ENCODE data around the gene LY9.

LY9 gene

GRCh38 chr1:160830321-160831153, 34.6 kb downstream of the LY9 start:
- peaks cover 4% of the 10 kb centered on the region for H3K36me3 Mint-ChIP-seq (ENCODE audit: low read depth)

DNA sequence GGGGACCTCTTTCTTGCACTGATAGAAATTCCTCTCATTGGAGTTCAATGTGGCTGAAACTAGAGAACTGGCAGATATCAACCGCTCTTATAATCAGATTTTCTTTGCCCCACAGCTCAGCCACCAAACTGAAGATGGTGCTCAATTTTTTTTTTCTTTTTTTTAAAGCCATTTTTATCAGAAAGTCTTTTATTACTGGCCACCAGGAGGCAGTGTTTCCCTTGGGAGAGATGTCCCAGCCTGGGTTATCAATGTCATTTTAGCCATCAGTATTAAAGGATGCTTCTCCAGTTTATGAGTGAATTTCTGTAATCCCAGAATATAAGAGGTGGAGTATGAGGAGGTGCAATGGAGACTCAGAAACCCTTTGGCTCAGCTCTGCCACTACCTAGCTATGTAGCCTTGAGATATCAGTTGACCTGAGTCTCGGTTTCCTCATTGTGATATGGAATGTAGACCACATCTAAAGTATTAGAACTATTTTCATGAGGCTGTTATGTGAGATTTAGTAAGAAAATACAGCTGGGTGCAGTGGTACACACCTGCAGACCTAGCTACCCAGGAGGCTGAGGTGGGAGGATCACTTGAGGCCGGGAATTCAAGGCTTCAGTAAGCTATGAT, 39.1 kb downstream of the LY9 start:
- Mint-ChIP-seq H3K36me3 (ENCODE audit: low read depth) (no peaks in the 10 kb centered on the region), H3K27ac (no peak overlapping the region), H3K27me3 (no peaks in the 10 kb centered on the region), H3K9me3 (no peaks in the 10 kb centered on the region), H3K4me3 (no peak overlapping the region), H3K4me1 (ENCODE audit: low read depth) (peaks cover 66% of the 10 kb centered on the region)

More at GRCh38 chr1:160830321-160831153, 34.6 kb downstream of the LY9 start:
- Mint-ChIP-seq H3K27me3 (no peaks in the 10 kb centered on the region), H3K9me3 (no peaks in the 10 kb centered on the region), H3K27ac (no peak overlapping the region), H3K4me1 (ENCODE audit: low read depth) (peaks cover 22% of the 10 kb centered on the region), H3K4me3 (no peak overlapping the region)

- Mint-ChIP-seq H3K4me1 (ENCODE audit: low read depth) (peaks cover 62% of the 10 kb centered on the region), H3K27ac (peak overlapping the region; percentile 86), H3K9me3 (no peaks in the 10 kb centered on the region), H3K27me3 (no peaks in the 10 kb centered on the region), H3K36me3 (ENCODE audit: low read depth) (no peaks in the 10 kb centered on the region), H3K4me3 (no peak overlapping the region)
Measured at GRCh38 chr1:160835751-160836150, 39.8 kb downstream of the LY9 start.

DNA sequence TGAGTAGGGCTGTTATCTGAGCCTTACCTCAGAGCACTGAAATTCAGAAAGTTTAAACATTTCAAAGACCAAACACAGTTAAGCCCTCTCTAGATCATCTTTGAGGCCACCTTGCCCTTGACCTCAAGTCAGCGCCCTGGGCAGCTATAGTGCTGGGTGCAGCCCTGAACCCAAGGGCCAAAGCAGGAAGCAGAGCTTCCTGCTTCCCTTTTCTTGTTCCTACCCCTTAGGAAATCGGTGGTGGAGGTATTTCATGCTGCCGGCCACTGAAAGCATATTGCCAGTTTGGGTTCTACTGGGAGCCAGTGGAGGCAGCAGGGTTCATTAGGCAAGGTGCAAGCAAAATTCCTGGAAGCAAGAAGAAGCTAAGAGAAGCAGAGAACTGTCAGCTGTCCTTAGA, 40.6 kb downstream of the LY9 start:
- H3K27me3 Mint-ChIP-seq, result no peaks in the 10 kb centered on the region
- peak overlapping the region; percentile 98 for H3K27ac Mint-ChIP-seq
- peak overlapping the region; percentile 61 for H3K4me3 Mint-ChIP-seq
- H3K9me3 Mint-ChIP-seq, result no peaks in the 10 kb centered on the region
- H3K4me1 Mint-ChIP-seq (ENCODE audit: low read depth), result peaks cover 63% of the 10 kb centered on the region
- no peaks in the 10 kb centered on the region for H3K36me3 Mint-ChIP-seq (ENCODE audit: low read depth)

DNA sequence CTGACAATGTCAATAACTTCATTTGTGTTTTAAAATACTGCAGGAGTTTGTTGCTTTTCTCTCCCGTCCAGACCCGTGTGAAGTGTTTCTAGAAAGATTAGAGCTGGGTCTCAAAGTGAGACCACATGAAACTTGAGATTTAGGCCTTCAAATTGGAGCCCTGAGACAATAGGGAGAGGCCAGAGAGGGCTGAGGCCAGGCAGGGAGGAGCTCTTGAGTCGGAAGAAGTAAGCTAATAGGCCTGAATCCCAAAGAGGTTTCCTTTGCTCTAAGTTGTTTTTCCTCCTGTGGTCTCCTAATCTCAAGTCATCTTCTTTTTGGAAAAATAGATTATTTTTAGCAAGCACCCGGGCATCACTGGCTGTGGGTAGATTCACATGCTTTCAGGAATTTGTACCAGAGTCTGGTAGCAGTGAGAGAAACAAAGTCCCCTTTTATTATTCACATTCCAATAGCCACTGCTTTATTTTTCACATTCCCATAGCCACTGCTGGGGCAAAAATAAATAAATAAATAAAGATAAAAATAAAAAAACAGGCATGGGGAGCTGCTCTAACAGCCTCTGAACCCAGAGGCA, 41.1 kb downstream of the LY9 start:
- Mint-ChIP-seq H3K9me3 (no peaks in the 10 kb centered on the region), H3K27me3 (no peaks in the 10 kb centered on the region), H3K4me3 (peak overlapping the region; percentile 61), H3K36me3 (ENCODE audit: low read depth) (no peaks in the 10 kb centered on the region), H3K4me1 (ENCODE audit: low read depth) (peaks cover 65% of the 10 kb centered on the region), H3K27ac (peak overlapping the region; percentile 98)

- Mint-ChIP-seq H3K36me3 (ENCODE audit: low read depth) (no peaks in the 10 kb centered on the region), H3K4me3 (peak overlapping the region; percentile 30), H3K9me3 (no peaks in the 10 kb centered on the region), H3K27ac (peak overlapping the region; percentile 98), H3K27me3 (no peaks in the 10 kb centered on the region), H3K4me1 (ENCODE audit: low read depth) (peaks cover 70% of the 10 kb centered on the region)
Measured at GRCh38 chr1:160837558-160838205, 41.7 kb downstream of the LY9 start.

GRCh38 chr1:160838888-160839287, 42.9 kb downstream of the LY9 start:
- no peaks in the 10 kb centered on the region for H3K36me3 Mint-ChIP-seq (ENCODE audit: low read depth)
- H3K4me3 Mint-ChIP-seq, result peak overlapping the region; percentile 33
- peak overlapping the region; percentile 98 for H3K27ac Mint-ChIP-seq
- peaks cover 68% of the 10 kb centered on the region for H3K4me1 Mint-ChIP-seq (ENCODE audit: low read depth)
- no peaks in the 10 kb centered on the region for H3K9me3 Mint-ChIP-seq
- H3K27me3 Mint-ChIP-seq, result no peaks in the 10 kb centered on the region

- no peak overlapping the region for H3K4me3 Mint-ChIP-seq
Measured at GRCh38 chr1:160839746-160840145, 43.8 kb downstream of the LY9 start.

DNA sequence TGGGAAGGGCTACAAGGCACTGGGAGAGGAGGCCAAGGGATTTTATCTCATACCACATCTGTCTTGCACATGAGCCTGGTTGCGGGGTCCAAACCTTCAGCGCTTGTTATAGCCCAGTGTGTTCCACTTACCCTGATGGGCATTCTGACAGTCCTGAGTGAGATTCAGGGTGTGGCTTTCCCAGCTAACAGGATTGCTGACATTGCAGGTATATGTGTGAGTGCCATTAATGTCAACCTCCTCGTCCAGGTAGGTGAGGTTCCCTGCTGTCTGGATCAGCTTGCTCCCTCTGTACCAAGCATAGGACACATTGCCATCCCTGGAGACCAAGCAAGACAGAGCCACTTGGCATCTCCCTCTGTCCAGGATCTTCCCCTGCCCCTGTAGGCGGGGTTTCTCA, 45.1 kb downstream of the LY9 start:
- Mint-ChIP-seq H3K4me3 (no peak overlapping the region), H3K4me1 (ENCODE audit: low read depth) (peaks cover 64% of the 10 kb centered on the region)

More at GRCh38 chr1:160839746-160840145, 43.8 kb downstream of the LY9 start:
- Mint-ChIP-seq H3K36me3 (ENCODE audit: low read depth) (no peaks in the 10 kb centered on the region), H3K9me3 (no peaks in the 10 kb centered on the region), H3K27me3 (no peaks in the 10 kb centered on the region), H3K4me1 (ENCODE audit: low read depth) (peaks cover 67% of the 10 kb centered on the region), H3K27ac (no peak overlapping the region)

GRCh38 chr1:160844447-160845232, 48.7 kb downstream of the LY9 start:
- no peaks in the 10 kb centered on the region for H3K36me3 Mint-ChIP-seq (ENCODE audit: low read depth)
- H3K4me1 Mint-ChIP-seq (ENCODE audit: low read depth), result peaks cover 28% of the 10 kb centered on the region
- no peak overlapping the region for H3K4me3 Mint-ChIP-seq
- no peak overlapping the region for H3K27ac Mint-ChIP-seq
- no peaks in the 10 kb centered on the region for H3K27me3 Mint-ChIP-seq
- no peaks in the 10 kb centered on the region for H3K9me3 Mint-ChIP-seq

More for the DNA sequence above, 45.1 kb downstream of the LY9 start:
- Mint-ChIP-seq H3K9me3 (no peaks in the 10 kb centered on the region), H3K27ac (no peak overlapping the region), H3K27me3 (no peaks in the 10 kb centered on the region), H3K36me3 (ENCODE audit: low read depth) (no peaks in the 10 kb centered on the region)

DNA sequence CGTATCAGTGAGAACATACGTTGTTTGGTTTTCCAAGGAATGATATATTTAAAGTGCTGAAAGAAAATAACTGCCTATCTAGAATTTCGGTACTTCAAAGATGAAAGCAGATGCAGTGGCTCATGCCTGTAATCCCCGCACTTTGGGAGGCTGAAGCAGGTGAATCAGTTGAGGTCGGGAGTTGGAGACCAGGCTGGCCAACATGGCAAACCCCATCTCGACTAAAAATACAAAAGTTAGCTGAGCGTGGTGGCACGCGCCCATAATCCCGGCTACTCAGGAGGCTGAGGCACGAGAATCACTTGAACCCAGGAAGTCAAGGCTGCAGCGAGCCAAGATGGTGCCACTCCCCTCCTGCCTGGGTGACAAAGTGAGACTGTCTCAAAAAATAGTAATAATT, 50.3 kb downstream of the LY9 start:
- Mint-ChIP-seq H3K27me3 (no peaks in the 10 kb centered on the region), H3K9me3 (no peaks in the 10 kb centered on the region), H3K4me1 (ENCODE audit: low read depth) (peaks cover 25% of the 10 kb centered on the region), H3K27ac (no peak overlapping the region), H3K4me3 (no peak overlapping the region), H3K36me3 (ENCODE audit: low read depth) (no peaks in the 10 kb centered on the region)

DNA sequence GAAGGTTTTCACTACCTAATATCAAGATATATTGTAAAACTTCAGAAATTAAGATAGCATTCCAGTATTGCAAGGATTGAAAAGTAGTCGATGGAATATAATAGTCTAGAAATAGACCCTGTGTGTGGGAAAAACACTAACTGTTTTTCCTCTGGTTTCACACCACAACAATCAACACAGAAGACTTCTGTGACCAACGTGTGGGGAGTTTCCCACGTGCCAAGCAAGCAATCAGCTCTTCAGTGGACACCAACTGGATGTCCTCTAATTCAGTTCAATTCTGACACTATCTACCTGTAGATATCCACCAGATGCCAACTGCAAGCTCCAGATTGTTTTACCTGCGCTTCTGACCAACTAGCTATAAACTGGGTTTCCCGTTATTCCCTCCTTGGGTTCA, 54.6 kb downstream of the LY9 start:
- H3K9me3 Mint-ChIP-seq, result no peaks in the 10 kb centered on the region
- H3K27me3 Mint-ChIP-seq, result no peaks in the 10 kb centered on the region
- no peak overlapping the region for H3K27ac Mint-ChIP-seq
- H3K36me3 Mint-ChIP-seq (ENCODE audit: low read depth), result no peaks in the 10 kb centered on the region
- no peak overlapping the region for H3K4me3 Mint-ChIP-seq
- peaks cover 9% of the 10 kb centered on the region for H3K4me1 Mint-ChIP-seq (ENCODE audit: low read depth)

DNA sequence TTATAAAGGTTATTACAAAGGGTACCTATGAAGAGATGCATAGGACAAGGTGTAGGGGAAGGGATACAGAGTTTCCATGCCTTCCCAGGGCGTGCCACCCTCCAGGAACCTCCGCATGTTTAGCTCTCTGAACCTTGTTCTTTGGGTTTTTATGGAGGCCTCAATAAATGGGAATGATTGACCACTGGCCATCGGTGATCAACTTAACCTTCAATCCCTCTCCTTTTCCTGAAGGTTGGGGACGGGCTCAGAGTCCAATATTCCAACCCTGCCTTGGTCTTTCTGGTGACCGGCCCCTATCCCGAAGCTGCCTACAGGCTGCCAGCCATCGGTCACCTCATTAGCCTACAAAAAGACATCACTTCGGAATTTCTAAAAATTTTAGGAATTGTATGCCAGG, 55.0 kb downstream of the LY9 start:
- no peak overlapping the region for H3K27ac Mint-ChIP-seq
- peaks cover 7% of the 10 kb centered on the region for H3K4me1 Mint-ChIP-seq (ENCODE audit: low read depth)

DNA sequence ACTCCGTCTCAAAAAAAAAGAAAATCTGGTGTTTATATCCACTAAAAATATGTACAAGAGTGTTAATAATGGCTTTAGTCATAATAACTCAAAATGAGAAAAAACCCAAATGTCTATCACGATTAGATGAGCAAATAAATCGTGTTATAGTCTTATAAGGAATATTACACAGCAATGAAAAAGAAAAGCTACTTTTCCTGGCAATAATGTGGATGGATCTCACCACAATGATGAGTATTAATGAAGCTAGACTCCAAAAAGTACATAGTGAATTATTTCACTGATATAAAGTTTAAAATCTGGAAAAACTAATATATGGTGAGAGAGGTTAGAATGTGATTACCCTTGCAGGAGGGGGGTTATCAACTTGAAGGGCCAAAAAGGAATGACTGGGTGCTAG, 57.0 kb downstream of the LY9 start:
- Mint-ChIP-seq H3K9me3 (no peaks in the 10 kb centered on the region), H3K4me3 (no peak overlapping the region), H3K36me3 (ENCODE audit: low read depth) (no peaks in the 10 kb centered on the region), H3K4me1 (ENCODE audit: low read depth) (peaks cover 7% of the 10 kb centered on the region), H3K27me3 (no peaks in the 10 kb centered on the region), H3K27ac (no peak overlapping the region)

More for the DNA sequence above, 55.0 kb downstream of the LY9 start:
- Mint-ChIP-seq H3K27me3 (no peaks in the 10 kb centered on the region), H3K4me3 (no peak overlapping the region), H3K9me3 (no peaks in the 10 kb centered on the region), H3K36me3 (ENCODE audit: low read depth) (no peaks in the 10 kb centered on the region)

Data from stimulated activated naive CD8-positive, alpha-beta T cell treated with anti-CD3 and anti-CD28 coated beads, Interleukin-15, Interleukin-2, amounts not matched to agents 100 ng/mL and 50 ng/mL, for 24 hours (primary cell).